ENCODE measurements around the gene NDUFA8.

- TF ChIP-seq POLR2A (IDR thresholded peaks at IDR 0.05) (no peak), CTCF (IDR thresholded peaks at IDR 0.05) (no peak)
These were observed 39.9 kb downstream of the NDUFA8 start for GRCh38 chr9:122119721-122120120.
